Trophoblast cell (in vitro differentiated cells and primary cell): ENCODE data around the gene CYP46A1.

Experiments used
- DNase-seq, 2 donors: peaks; one replicate each; pipeline ENCODE4 v3.0.0-alpha.2; 2016
- H2AFZ ChIP-seq: 2 replicates; pipeline ENCODE4 v1.6.1; 2013; ENCODE audit warnings: low read length, moderate library complexity, mild to moderate bottlenecking; ENCODE audit not compliant: insufficient read depth, poor library complexity
- H2AK5ac ChIP-seq: 2 replicates; pipeline ENCODE4 v1.6.1; 2013; ENCODE audit warnings: mild to moderate bottlenecking, low read length
- H2BK120ac ChIP-seq: 2 replicates; pipeline ENCODE4 v1.6.1; 2013; ENCODE audit warnings: low read length, mild to moderate bottlenecking, moderate library complexity; ENCODE audit not compliant: insufficient read depth, poor library complexity
- H2BK12ac ChIP-seq: 2 replicates; pipeline ENCODE4 v1.6.1; 2013; ENCODE audit warnings: mild to moderate bottlenecking, low read length, moderate library complexity
- H2BK5ac ChIP-seq: 2 replicates; pipeline ENCODE4 v1.6.1; 2013; ENCODE audit warnings: low read length, low read depth, moderate library complexity, mild to moderate bottlenecking; ENCODE audit not compliant: poor library complexity
- H3K14ac ChIP-seq: 2 replicates; pipeline ENCODE4 v1.6.1; 2013; ENCODE audit warnings: mild to moderate bottlenecking, low read length
- H3K18ac ChIP-seq: 2 replicates; pipeline ENCODE4 v1.6.1; 2013; ENCODE audit warnings: mild to moderate bottlenecking, low read length
- H3K23ac ChIP-seq: 2 replicates; pipeline ENCODE4 v1.6.1; 2013; ENCODE audit warnings: low read length
- H3K27ac ChIP-seq: 2 replicates; pipeline ENCODE4 v1.5.1; 2013; ENCODE audit warnings: low read depth, mild to moderate bottlenecking, inconsistent platforms, low read length, moderate library complexity
- H3K27me3 ChIP-seq: 2 replicates; pipeline ENCODE4 v1.6.1; 2013; ENCODE audit warnings: inconsistent platforms, mild to moderate bottlenecking, low read length, moderate library complexity; ENCODE audit not compliant: insufficient read depth
- H3K36me3 ChIP-seq, 2 experiments: 1 replicate in 1 of 2; 2 replicates in 1 of 2; pipeline ENCODE4 v1.6.1; 2013; ENCODE audit warnings: low read length in 2 of 2, mild to moderate bottlenecking in 2 of 2, moderate library complexity in 1 of 2; ENCODE audit not compliant: insufficient read depth in 2 of 2, control insufficient read depth in 1 of 2
- H3K4ac ChIP-seq: 2 replicates; pipeline ENCODE4 v1.6.1; 2013; ENCODE audit warnings: low read depth, mild to moderate bottlenecking, low read length, moderate library complexity
- H3K4me1 ChIP-seq, 2 experiments: 1 replicate in 1 of 2; 2 replicates in 1 of 2; pipeline ENCODE4 v1.6.1; 2013; ENCODE audit warnings: low read length in 2 of 2, mild to moderate bottlenecking in 2 of 2, moderate library complexity in 1 of 2; ENCODE audit not compliant: insufficient read depth in 2 of 2, control insufficient read depth in 1 of 2
- H3K4me2 ChIP-seq: 2 replicates; pipeline ENCODE4 v1.6.1; 2013; ENCODE audit warnings: inconsistent platforms, mild to moderate bottlenecking, low read length, moderate library complexity
- H3K4me3 ChIP-seq: 2 replicates; pipeline ENCODE4 v1.5.1; 2013; ENCODE audit warnings: mild to moderate bottlenecking, low read depth, low read length, inconsistent platforms
- H3K79me1 ChIP-seq: one replicate; pipeline ENCODE4 v1.6.1; 2013; ENCODE audit warnings: low read length
- H3K79me2 ChIP-seq: 2 replicates; pipeline ENCODE4 v1.6.1; 2013; ENCODE audit warnings: low read length, mild to moderate bottlenecking; ENCODE audit not compliant: control insufficient read depth, insufficient read depth, poor library complexity
- H3K9ac ChIP-seq: 2 replicates; pipeline ENCODE4 v1.6.1; 2013; ENCODE audit warnings: mild to moderate bottlenecking, low read length
- H3K9me3 ChIP-seq: 2 replicates; pipeline ENCODE4 v1.6.1; 2013; ENCODE audit warnings: low read depth, mild to moderate bottlenecking, control low read depth, inconsistent platforms, low read length; ENCODE audit not compliant: insufficient read depth
- H4K12ac ChIP-seq: 2 replicates; pipeline ENCODE4 v1.6.1; 2013; ENCODE audit warnings: low read depth, mild to moderate bottlenecking, low read length, moderate library complexity
- H4K8ac ChIP-seq: 2 replicates; pipeline ENCODE4 v1.6.1; 2013; ENCODE audit warnings: low read depth, mild to moderate bottlenecking, low read length, moderate library complexity
- H4K91ac ChIP-seq: one replicate; pipeline ENCODE4 v1.6.1; 2013; ENCODE audit warnings: low read depth, mild to moderate bottlenecking, low read length, moderate library complexity
- WGBS: extraction: QIAGEN DNeasy Blood & Tissue Kit; methylation state at CpG from one replicate; pipeline ENCODE4 v1.1.7; 2013; ENCODE audit warnings: missing lambda C conversion rate; ENCODE audit not compliant: insufficient read length, insufficient coverage; ENCODE audit errors: extremely low coverage; 5-methylcytosine and 5-hydroxymethylcytosine counted together

CYP46A1 gene

DNA sequence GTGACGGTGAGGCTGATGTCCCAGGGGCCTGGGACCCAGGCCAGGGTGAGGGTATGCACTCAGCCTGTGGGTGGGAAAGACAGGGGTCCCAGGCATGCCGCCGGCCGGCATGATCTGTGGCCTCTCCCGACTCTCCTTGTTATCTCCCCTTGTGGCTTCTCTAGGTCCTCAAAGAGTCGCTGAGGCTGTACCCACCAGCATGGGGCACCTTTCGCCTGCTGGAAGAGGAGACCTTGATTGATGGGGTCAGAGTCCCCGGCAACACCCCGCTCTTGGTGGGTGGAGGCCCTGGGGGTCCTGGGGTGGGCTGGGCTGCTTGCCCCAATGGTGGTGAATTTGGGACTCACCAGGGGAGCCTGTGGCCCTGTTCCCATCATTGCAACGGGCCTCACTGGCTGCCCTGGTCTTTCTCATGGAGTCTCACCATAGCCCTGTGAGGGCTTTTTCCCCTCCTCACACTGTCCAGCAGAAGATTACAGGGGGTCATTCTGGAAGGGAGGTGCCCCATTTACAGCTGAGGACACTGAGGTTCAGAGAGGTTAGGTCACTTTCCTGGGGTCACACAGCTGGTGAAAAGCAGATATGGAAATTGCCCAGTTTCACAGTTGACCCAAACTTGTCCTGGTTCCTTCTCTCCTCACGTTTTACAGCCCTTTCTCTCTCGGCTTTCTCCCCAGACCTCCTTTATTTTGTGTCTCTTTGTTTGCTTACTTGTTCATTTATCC is 37.9 kb downstream of the CYP46A1 start:
- no peaks in the 10 kb centered on the region for H3K79me2 ChIP-seq
- no peak overlapping the region for H2BK12ac ChIP-seq
- no peak overlapping the region for H3K27ac ChIP-seq
- peaks cover 2% of the 10 kb centered on the region for H3K9me3 ChIP-seq
- no peak overlapping the region for H3K4ac ChIP-seq
- H4K8ac ChIP-seq, result no peak overlapping the region
- H3K79me1 ChIP-seq, result no peaks in the 10 kb centered on the region
- H3K36me3 ChIP-seq, result no peaks in the 10 kb centered on the region
- H2BK5ac ChIP-seq, result no peak overlapping the region
- no peak overlapping the region for H4K91ac ChIP-seq
- no peak overlapping the region for H3K18ac ChIP-seq
- H3K4me1 ChIP-seq, result no peaks in the 10 kb centered on the region
- H3K14ac ChIP-seq, result no peak overlapping the region
- no peak for DNase-seq
- no peak overlapping the region for H3K4me2 ChIP-seq
- no CpG with 5 or more reads among the region's 12 CpGs for WGBS
- H2AFZ ChIP-seq, result no peak overlapping the region
- H2BK120ac ChIP-seq, result no peak overlapping the region
- no peak overlapping the region for H4K12ac ChIP-seq
- H3K4me3 ChIP-seq, result no peak overlapping the region
- H2AK5ac ChIP-seq, result no peak overlapping the region
- no peak overlapping the region for H3K23ac ChIP-seq
- H3K9ac ChIP-seq, result no peak overlapping the region
- no peaks in the 10 kb centered on the region for H3K27me3 ChIP-seq

DNA sequence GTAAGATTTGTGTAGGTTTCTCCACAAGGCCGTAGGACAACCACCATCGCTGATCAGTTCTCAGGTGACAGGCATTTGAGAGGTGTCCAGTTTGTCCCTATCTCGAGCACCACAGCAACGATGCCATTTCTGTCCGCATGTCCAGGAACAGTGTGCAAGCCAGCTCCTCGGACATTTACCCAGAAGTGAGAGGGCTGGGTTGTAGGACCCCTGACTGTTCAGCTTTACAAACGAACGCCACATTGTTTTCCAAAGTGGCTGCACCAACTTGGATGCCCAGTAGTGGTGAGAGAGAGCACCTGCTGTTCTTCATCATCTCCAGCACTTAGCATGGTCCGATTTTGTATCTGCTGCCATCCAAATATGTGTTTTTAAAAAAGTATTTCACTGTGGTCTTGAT is 38.6 kb downstream of the CYP46A1 start:
- Histone ChIP-seq H3K79me1 (no peaks in the 10 kb centered on the region), H3K9me3 (peaks cover 2% of the 10 kb centered on the region), H3K4me1 (no peaks in the 10 kb centered on the region), H3K4me2 (no peak overlapping the region), H3K18ac (no peak overlapping the region), H2AK5ac (no peak overlapping the region), H3K23ac (no peak overlapping the region), H3K4me3 (no peak overlapping the region), H2BK5ac (no peak overlapping the region), H2BK12ac (no peak overlapping the region), H3K36me3 (no peaks in the 10 kb centered on the region), H2BK120ac (no peak overlapping the region), H4K12ac (no peak overlapping the region), H4K8ac (no peak overlapping the region), H3K9ac (no peak overlapping the region), H4K91ac (no peak overlapping the region), H3K4ac (no peak overlapping the region), H3K27ac (no peak overlapping the region), H2AFZ (no peak overlapping the region), H3K27me3 (no peaks in the 10 kb centered on the region), H3K79me2 (no peaks in the 10 kb centered on the region), H3K14ac (no peak overlapping the region)
- no CpG with 5 or more reads among the region's 9 CpGs for WGBS
- no peak for DNase-seq

DNA sequence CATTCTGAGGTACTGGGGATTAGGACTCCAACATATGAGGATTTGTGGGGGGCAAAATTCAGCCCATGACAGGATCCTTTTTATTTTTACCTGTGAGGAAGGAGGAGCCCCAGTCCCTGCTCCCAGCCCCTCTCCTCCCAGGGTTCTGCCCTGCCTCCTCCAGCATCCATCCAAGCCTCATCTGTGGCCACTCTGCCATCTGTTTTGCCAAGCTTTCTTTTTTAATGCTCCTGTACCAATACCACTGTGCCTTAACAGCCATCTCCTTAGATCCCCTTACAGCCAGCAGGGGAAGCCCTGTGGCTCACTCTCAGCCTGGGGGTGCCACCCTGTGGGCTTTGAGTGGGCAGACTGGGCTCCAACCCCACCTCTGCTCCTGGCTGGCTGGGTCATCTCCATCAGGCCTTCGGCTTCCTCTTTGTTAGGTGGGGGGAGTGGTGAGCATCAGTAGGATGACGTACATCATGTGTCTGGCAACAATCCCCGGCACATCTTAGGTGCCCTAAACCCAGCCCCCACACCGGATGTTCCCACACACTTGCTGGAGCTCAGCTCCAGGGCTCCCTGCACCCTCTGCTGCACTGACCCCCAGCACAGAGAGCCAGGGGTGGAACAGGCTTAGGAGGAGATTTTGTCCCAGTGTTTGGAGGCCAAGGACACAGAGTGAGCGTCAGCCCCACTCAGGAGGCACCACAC is 40.2 kb downstream of the CYP46A1 start:
- Histone ChIP-seq H3K4me2 (no peak overlapping the region), H3K23ac (no peak overlapping the region), H3K4me3 (no peak overlapping the region), H3K36me3 (no peaks in the 10 kb centered on the region), H3K4ac (no peak overlapping the region), H3K9ac (no peak overlapping the region), H3K79me1 (no peaks in the 10 kb centered on the region), H4K12ac (no peak overlapping the region), H4K8ac (no peak overlapping the region), H3K4me1 (no peaks in the 10 kb centered on the region), H3K14ac (no peak overlapping the region), H3K18ac (no peak overlapping the region), H2AK5ac (no peak overlapping the region), H2BK120ac (no peak overlapping the region), H3K9me3 (no peaks in the 10 kb centered on the region), H4K91ac (no peak overlapping the region), H2BK5ac (no peak overlapping the region), H2AFZ (no peak overlapping the region), H3K27ac (no peak overlapping the region), H2BK12ac (no peak overlapping the region), H3K27me3 (no peaks in the 10 kb centered on the region), H3K79me2 (no peaks in the 10 kb centered on the region)
- DNase-seq, result no peak
- no CpG with 5 or more reads among the region's 5 CpGs for WGBS

DNA sequence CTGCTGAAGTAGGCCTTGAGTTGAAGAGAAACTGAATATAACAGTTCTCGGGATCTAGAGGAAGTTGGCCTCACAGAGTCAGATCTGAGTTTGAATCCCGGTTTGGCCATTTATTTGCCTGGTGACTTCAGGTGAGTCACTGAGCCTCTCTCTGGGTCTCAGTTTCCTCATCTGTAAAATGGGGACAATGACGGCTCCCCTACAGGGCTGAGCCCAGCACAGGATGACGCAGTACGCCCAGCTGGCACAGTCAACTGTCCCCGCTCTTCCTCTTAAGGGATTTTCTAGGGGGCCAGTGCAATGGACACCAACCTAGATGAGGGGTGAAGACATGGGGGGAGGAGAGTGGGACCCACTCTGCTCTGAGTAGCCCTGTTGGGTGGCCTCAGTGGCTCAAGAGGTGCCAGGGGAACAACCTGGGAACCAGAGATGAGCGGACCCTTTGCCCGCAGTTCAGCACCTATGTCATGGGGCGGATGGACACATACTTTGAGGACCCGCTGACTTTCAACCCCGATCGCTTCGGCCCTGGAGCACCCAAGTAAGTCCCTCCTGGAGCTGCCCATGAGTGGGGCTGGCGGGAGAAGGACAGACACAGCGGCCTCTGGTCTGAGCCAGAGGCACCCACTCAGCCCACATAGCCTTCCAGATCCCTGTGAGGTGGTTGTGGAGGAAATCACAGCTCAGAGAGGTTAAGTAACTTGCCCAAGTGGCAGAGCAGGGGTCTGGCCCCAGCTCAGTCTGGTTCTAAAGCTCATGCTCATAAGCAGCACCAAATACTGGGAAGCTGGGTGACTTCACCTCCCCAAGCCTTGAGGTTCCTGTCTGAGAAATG is 41.1 kb downstream of the CYP46A1 start:
- no CpG with 5 or more reads among the region's 15 CpGs for WGBS
- Histone ChIP-seq H3K36me3 (no peaks in the 10 kb centered on the region), H3K4me3 (no peak overlapping the region)

More for the DNA sequence above, 41.1 kb downstream of the CYP46A1 start:
- H3K9me3 ChIP-seq, result no peaks in the 10 kb centered on the region
- H2AFZ ChIP-seq, result no peak overlapping the region
- H3K4me1 ChIP-seq, result peaks cover 1 to 2% of the 10 kb centered on the region in 2 experiments
- H3K27me3 ChIP-seq, result no peaks in the 10 kb centered on the region
- H3K4ac ChIP-seq, result no peak overlapping the region
- H3K4me2 ChIP-seq, result no peak overlapping the region
- no peak overlapping the region for H3K18ac ChIP-seq
- H2BK12ac ChIP-seq, result no peak overlapping the region
- no peak overlapping the region for H4K12ac ChIP-seq
- H4K8ac ChIP-seq, result no peak overlapping the region
- no peak overlapping the region for H3K23ac ChIP-seq
- H2BK120ac ChIP-seq, result no peak overlapping the region
- H3K27ac ChIP-seq, result no peak overlapping the region
- no peak for DNase-seq
- no peak overlapping the region for H2AK5ac ChIP-seq
- no peak overlapping the region for H3K14ac ChIP-seq
- peaks cover 1% of the 10 kb centered on the region for H3K79me2 ChIP-seq
- H3K9ac ChIP-seq, result no peak overlapping the region
- H3K79me1 ChIP-seq, result peaks cover 1% of the 10 kb centered on the region
- H4K91ac ChIP-seq, result no peak overlapping the region
- no peak overlapping the region for H2BK5ac ChIP-seq
